Choroid plexus epithelial cell (primary cell): ENCODE data around the gene MOV10L1.

ENCODE experiments used
- DNase-seq: peaks from one replicate; pipeline ENCODE4 v3.0.0-alpha.2; 2010; ENCODE audit warnings: low read depth
- H3K4me3 ChIP-seq: 2 replicates; pipeline ENCODE4 v1.5.1; 2011; ENCODE audit warnings: low read depth, mild to moderate bottlenecking, control low read depth, low read length, moderate library complexity
- CTCF ChIP-seq: conservative IDR thresholded peaks from 2 replicates; pipeline ENCODE4 v1.5.1; 2011; ENCODE audit warnings: low read depth, mild to moderate bottlenecking, control low read depth, inconsistent platforms, low read length, moderate library complexity

Gene MOV10L1

DNA sequence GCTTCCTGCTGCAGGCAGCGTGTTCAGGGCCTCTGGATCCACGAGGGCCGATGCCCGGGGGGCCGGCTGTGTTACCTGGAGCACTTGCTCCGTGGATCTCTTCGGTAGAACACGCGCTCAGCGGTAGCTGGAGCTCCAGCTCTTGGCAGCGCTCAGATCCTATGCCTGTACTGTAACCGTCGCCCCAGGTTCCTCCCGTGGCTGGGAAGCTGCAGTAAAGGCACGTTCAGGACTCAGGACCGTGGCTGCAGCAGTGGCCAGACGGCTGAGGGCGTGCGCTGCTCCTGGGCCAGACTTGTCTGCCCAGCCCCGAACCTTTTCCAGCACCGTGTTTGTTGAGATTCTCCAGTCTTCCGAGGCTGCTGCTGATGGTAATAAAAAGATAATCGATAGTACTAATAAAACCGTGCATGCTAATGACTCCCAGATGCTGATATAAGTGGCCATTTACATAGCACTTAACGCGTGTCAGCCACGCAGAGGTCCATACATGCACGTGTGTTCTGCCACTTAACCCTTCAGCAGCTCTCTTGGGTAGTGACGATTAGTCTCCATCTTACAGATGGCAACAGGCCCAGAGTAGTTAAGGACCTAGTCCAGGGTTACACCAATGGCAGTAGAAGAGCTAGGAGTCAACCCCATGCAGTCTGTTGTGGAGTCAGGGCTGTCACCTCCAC lies 1.4 kb downstream of the MOV10L1 start:
- no peak overlapping the region for H3K4me3 ChIP-seq
- TF ChIP-seq CTCF = no peak
- no peak for DNase-seq

DNA sequence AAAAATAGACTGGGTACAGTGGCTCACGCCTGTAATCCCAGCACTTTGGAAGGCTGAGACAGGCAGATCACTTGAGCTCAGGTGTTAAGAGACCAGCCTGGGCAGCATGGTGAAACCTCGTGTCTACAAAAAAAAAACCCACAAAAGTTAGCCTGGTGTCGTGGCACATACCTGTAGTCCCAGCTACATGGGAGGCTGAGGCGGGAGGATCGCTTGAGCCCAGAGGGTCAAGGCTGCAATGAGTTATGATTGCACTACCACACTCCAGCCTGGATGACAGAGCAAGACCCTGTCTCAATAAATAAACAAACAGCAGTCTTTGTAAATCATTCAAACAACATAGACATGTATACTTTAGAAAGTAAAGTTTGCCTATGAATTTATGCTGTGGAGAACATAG lies 2.5 kb downstream of the MOV10L1 start:
- no peak overlapping the region for H3K4me3 ChIP-seq
- DNase-seq = no peak
- no peak for TF ChIP-seq CTCF

DNA sequence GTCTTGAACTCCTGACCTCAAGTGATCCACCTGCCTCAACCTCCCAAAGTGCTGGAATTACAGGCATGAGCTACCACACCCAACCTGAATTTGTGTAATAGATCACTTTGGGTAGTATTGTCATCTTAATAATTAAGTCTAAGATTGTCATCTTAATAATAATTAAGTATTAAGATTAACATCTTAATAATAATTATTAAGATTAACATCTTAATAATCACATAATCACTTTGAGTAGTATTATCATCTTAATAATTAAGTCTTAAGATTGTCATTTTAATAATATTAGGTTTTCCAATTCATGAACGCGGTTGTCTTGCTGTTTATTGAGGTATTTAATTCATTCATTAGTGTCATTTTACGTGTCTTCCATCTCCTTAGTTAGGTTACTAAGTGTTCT lies 8.2 kb downstream of the MOV10L1 start:
- no peak overlapping the region for H3K4me3 ChIP-seq
- DNase-seq = no peak
- no peak for TF ChIP-seq CTCF

DNA sequence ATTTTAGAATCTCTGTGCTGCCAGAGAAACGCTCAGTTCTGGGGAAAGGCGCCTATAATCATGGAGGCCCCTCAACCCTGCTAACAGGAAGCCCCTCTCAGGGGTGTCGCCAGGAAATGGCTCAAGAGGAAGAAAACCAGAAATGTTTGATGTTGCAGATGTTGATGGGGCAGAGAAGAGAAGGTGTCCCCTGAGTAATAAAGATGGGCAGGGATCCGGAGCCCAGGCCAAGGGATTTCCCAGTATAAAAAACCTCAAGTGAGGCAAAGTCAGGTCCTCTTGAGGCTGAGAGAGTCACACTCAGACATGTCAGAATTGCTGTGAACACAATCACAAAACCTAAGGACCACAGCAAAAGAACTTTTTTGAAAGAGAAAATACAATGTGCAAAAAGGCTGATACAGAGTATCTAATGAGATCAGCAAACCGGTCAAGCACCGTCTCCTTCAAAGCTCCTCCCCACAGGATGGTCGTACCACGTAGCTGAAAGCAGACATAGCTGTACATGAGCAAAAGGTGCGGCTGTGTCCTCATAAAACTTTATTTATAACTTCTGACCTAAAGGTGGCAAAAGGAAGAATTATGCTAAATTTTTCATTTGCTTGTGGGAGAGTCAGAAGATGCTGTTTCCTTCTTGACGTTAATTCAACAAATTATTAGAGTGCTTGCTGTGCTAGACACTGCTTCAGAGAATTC lies 12.2 kb downstream of the MOV10L1 start:
- no peak for DNase-seq
- TF ChIP-seq CTCF = no peak
- H3K4me3 ChIP-seq = no peak overlapping the region

- DNase-seq = no peak
- no peak overlapping the region for H3K4me3 ChIP-seq
- no peak for TF ChIP-seq CTCF
Observed at GRCh38 chr22:50102946-50103345, 13.1 kb downstream of the MOV10L1 start.

DNA sequence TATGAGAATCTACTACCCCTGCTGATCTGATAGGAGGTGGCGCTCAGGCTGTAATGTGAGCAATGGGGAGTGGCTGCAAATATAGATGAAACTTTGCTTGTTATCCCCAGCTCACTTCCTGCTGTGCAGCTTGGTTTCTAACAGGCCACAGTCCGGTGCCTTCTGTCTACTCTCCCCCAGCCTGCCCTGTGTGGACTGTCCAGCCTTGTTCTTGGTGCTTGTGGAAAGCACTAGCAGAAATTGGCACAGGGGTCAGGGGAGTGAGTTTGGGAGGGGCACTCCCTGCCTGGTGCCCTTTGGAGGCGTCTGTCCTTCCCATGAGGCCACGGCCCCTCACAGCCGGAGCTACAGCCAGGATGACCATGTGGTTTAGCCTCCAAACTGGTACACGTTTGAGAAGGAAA lies 14.3 kb downstream of the MOV10L1 start:
- TF ChIP-seq CTCF = no peak
- peak overlapping the region; percentile 8 for H3K4me3 ChIP-seq
- DNase-seq = peak; percentile 46
